ENCODE data around the gene TMEM45A. TPM values are rescaled to one million over a fixed set of nuclear protein-coding genes. Genes with fewer than 3 reads are reported as not detected.
A peak's percentile ranks its signal among the peaks of the same experiment; 100 is the strongest.

TMEM45A gene
- total and polyA plus RNA-seq, 2 donors (not counting 3 experiments of a cell fraction or from before 2014, with no cell fraction given): 5.6 to 8.6 TPM

DNA sequence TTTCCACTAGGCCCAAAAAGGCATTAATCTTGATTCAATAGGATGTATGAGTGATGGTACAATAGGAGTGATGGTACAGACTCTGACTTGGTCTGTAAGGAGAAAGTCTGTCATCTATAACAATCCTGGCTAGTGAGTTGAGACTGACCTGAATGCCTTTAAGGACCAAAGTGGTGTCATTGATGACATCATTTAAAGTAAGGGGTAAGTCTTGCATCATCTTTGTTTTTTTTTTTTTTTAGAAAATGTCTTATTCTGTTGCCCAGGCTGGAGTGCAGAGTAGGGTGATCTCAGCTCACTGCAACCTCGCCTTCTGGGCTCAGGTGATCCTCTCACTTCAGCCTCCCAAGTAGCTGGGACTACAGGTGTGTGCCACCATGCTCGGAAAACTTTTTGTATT lies 5.6 kb upstream of the TMEM45A start:
- ChIA-PET POLR2A (no interaction called here), CTCF (interaction anchor here (0.7 kb wide), 1 partner anchor 24 kb away, joined by 3 read pairs; no protein-coding TSS in a partner anchor)
- H4K20me1 ChIP-seq (replicated peaks; ENCODE audit: control insufficient read depth, extremely low read depth, insufficient read depth, low read length): no peaks in the 10 kb centered on the region
- peaks cover 13 to 16% of the 10 kb centered on the region in 2 experiments for H3K27me3 ChIP-seq (ENCODE audit: control insufficient read depth in 2 of 2, insufficient read depth in 2 of 2, low read length in 2 of 2)
- no peaks in the 10 kb centered on the region for H3K9me1 ChIP-seq (replicated peaks; ENCODE audit: control insufficient read depth, extremely low read depth, insufficient read depth, low read length)
- no TSS peak for BruUV-seq (replicated peaks)
- FAIRE-seq (no peak), DNase-seq (ENCODE audit: low read depth, low spot score) (no peak)
- no peak overlapping the region for H3K4me2 ChIP-seq (ENCODE audit: insufficient read depth, low read length)
- no peak overlapping the region for H3K4me3 ChIP-seq (replicated peaks in 1 of 3; ENCODE audit: insufficient read depth in 1 of 3, low read depth in 1 of 3, low read length in 3 of 3)
- no peak overlapping the region for H2AFZ ChIP-seq (ENCODE audit: low read depth, low read length)
- H3K4me1 ChIP-seq (ENCODE audit: control insufficient read depth, extremely low read depth, insufficient read depth, low read length): peaks cover 1% of the 10 kb centered on the region
- H3K36me3 ChIP-seq (ENCODE audit: control insufficient read depth in 2 of 2, extremely low read depth in 1 of 2, insufficient read depth in 2 of 2, low read length in 2 of 2): no peaks in the 10 kb centered on the region
- dilution Hi-C loops (cut with MboI; ENCODE audit: extremely low pct_ligation_motif_present, low sequenced_read_pairs) (no loop called here), intact Hi-C loops (cut with micrococcal nuclease) (no loop called here)
- no peak overlapping the region for H3K9ac ChIP-seq (replicated peaks; ENCODE audit: extremely low read depth, insufficient read depth, low read length)
- no peaks in the 10 kb centered on the region for H3K79me2 ChIP-seq (ENCODE audit: control insufficient read depth, insufficient read depth, low read length)
- peak; percentile 25 for TF ChIP-seq JUN (IDR thresholded peaks at IDR 0.05; ENCODE audit: borderline replicate concordance, insufficient read depth, insufficient read length, low read depth)
- no peak for TF ChIP-seq MAX (IDR thresholded peaks at IDR 0.05; ENCODE audit: insufficient read depth, insufficient read length)
- H3K9me3 ChIP-seq (replicated peaks; ENCODE audit: control insufficient read depth, insufficient read depth, low read length): no peaks in the 10 kb centered on the region
- no peak overlapping the region for H3K27ac ChIP-seq (ENCODE audit: insufficient read depth, low read depth, low read length)

DNA sequence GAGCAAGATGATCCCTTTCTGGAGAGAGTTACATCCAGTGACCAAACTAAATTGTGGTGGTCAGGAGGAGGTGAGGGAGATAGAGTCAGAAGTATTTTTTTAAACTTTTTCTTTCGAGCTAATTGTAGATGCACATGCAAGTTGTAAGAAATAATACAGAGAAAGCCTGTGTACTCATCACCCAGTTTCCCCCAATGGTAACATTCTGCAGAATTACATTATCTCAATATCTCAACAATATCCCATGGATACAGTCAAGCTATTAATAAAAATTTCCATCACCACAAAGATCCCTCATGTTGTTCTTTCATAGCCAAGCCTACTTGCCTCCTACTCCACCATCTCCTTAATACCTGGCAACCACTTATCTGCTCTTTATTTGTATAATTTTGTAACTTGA lies 3.3 kb upstream of the TMEM45A start:
- TF ChIP-seq CTCF (IDR thresholded peaks at IDR 0.05; ENCODE audit: extremely low read depth in 1 of 2, insufficient read depth in 1 of 2, low read depth in 1 of 2, low read length in 2 of 2) (no peak), JUN (IDR thresholded peaks at IDR 0.05; ENCODE audit: borderline replicate concordance, insufficient read depth, insufficient read length, low read depth) (no peak), POLR2AphosphoS5 (IDR thresholded peaks at IDR 0.05; ENCODE audit: insufficient read depth, low read depth, low read length) (no peak), GATA2 (IDR thresholded peaks at IDR 0.05; ENCODE audit: insufficient read depth, insufficient read length, low read depth, low read length) (no peak), EZH2 (IDR thresholded peaks at IDR 0.05; ENCODE audit: borderline replicate concordance, low read depth, low read length, severe bottlenecking) (no peak), POLR2A (IDR thresholded peaks at IDR 0.05; ENCODE audit: low read depth, low read length) (no peak), MYC (IDR thresholded peaks at IDR 0.05; ENCODE audit: low read depth, low read length) (no peak), FOS (IDR thresholded peaks at IDR 0.05; ENCODE audit: borderline replicate concordance, insufficient read depth, low read length) (no peak), MAX (IDR thresholded peaks at IDR 0.05; ENCODE audit: insufficient read depth, insufficient read length) (no peak)
- Histone ChIP-seq H4K20me1 (replicated peaks; ENCODE audit: control insufficient read depth, extremely low read depth, insufficient read depth, low read length) (no peaks in the 10 kb centered on the region), H3K4me1 (ENCODE audit: control insufficient read depth, extremely low read depth, insufficient read depth, low read length) (peaks cover 9% of the 10 kb centered on the region), H3K4me3 (replicated peaks in 1 of 3; ENCODE audit: insufficient read depth in 1 of 3, low read depth in 1 of 3, low read length in 3 of 3) (no peak overlapping the region), H3K9me3 (replicated peaks; ENCODE audit: control insufficient read depth, insufficient read depth, low read length) (no peaks in the 10 kb centered on the region), H3K79me2 (ENCODE audit: control insufficient read depth, insufficient read depth, low read length) (no peaks in the 10 kb centered on the region), H3K36me3 (ENCODE audit: control insufficient read depth in 2 of 2, extremely low read depth in 1 of 2, insufficient read depth in 2 of 2, low read length in 2 of 2) (no peaks in the 10 kb centered on the region), H3K9ac (replicated peaks; ENCODE audit: extremely low read depth, insufficient read depth, low read length) (no peak overlapping the region), H3K9me1 (replicated peaks; ENCODE audit: control insufficient read depth, extremely low read depth, insufficient read depth, low read length) (no peaks in the 10 kb centered on the region), H3K4me2 (ENCODE audit: insufficient read depth, low read length) (no peak overlapping the region), H3K27ac (ENCODE audit: insufficient read depth, low read depth, low read length) (no peak overlapping the region), H2AFZ (ENCODE audit: low read depth, low read length) (no peak overlapping the region), H3K27me3 (ENCODE audit: control insufficient read depth in 2 of 2, insufficient read depth in 2 of 2, low read length in 2 of 2) (peaks cover 3 to 4% of the 10 kb centered on the region in 2 experiments)
- no peak for DNase-seq (ENCODE audit: low read depth, low spot score)
- BruUV-seq (replicated peaks): no TSS peak
- POLR2A ChIA-PET: interaction anchor here (0.7 kb wide), 1 partner anchor 552 kb away, joined by 4 read pairs; no protein-coding TSS in a partner anchor
- CTCF ChIA-PET: interaction anchor here (1.5 kb wide), 1 partner anchor 26 kb away, joined by 8 read pairs; no protein-coding TSS in a partner anchor
- FAIRE-seq: no peak
- intact Hi-C loops (cut with micrococcal nuclease) (no loop called here), dilution Hi-C loops (cut with MboI; ENCODE audit: extremely low pct_ligation_motif_present, low sequenced_read_pairs) (no loop called here)
